PC-9 (cell line): ENCODE measurements around the gene LRP1B. TPM values are rescaled to one million over a fixed set of nuclear protein-coding genes. Genes with fewer than 3 reads are reported as not detected.

Source experiments
- BruUV-seq: library from RNA; stranded (reverse); fragments of 400-500 nt; replicated peaks from 2 replicates; lab custom pipeline; 2021; lab: Mats Ljungman, UMichigan
- CTCF ChIA-PET: fragments of 300-600 bp; sonication (Branson Sonifier 250); formaldehyde crosslinking; loops from one replicate; lab custom pipeline; 2022; ENCODE audit warnings: antibody characterized with exemption; lab: Charles Lee
- POLR2A ChIA-PET: fragments of 300-600 bp; sonication (Branson Sonifier 250); formaldehyde crosslinking; loops from one replicate; lab custom pipeline; 2022; ENCODE audit warnings: antibody characterized with exemption; ENCODE audit not compliant: unreplicated experiment; lab: Charles Lee
- DNase-seq, 2 experiments: peaks; one replicate each; pipeline versions ENCODE4 v3.0.0 to v3.0.0-alpha.2; 2015 to 2022; ENCODE audit warnings: mixed read lengths in 1 of 2
- H2AFZ ChIP-seq: fragments of 200-600 bp; sonication (generic); 2 replicates; pipeline ENCODE4 v1.8.1; 2017; ENCODE audit warnings: antibody characterized with exemption
- H3F3A ChIP-seq: fragments of 200-600 bp; sonication (generic); 2 replicates; pipeline ENCODE4 v1.8.1; 2017; ENCODE audit warnings: antibody characterized with exemption, mild to moderate bottlenecking, low read depth; ENCODE audit not compliant: insufficient read depth
- H3K27ac ChIP-seq: fragments of 200-600 bp; sonication (generic); 2 replicates; pipeline ENCODE4 v1.6.1; 2016; ENCODE audit warnings: mixed run types
- H3K27me3 ChIP-seq: fragments of 200-600 bp; sonication (generic); 2 replicates; pipeline ENCODE4 v1.6.1; 2016; ENCODE audit warnings: low read depth, mixed run types; ENCODE audit not compliant: insufficient read depth
- H3K36me3 ChIP-seq: fragments of 200-600 bp; sonication (generic); 2 replicates; pipeline ENCODE4 v1.6.1; 2016; ENCODE audit warnings: low read depth, mixed run types
- H3K4me1 ChIP-seq: fragments of 200-600 bp; sonication (generic); replicated peaks from 2 replicates; pipeline ENCODE4 v1.6.1; 2016; ENCODE audit warnings: mixed run types; ENCODE audit not compliant: insufficient read depth
- H3K4me2 ChIP-seq: fragments of 200-600 bp; sonication (generic); 2 replicates; pipeline ENCODE4 v1.6.1; 2017; ENCODE audit warnings: mixed run types
- H3K4me3 ChIP-seq: fragments of 200-600 bp; sonication (generic); 2 replicates; pipeline ENCODE4 v1.6.1; 2016; ENCODE audit warnings: mixed run types
- H3K79me2 ChIP-seq: fragments of 200-600 bp; sonication (generic); 2 replicates; pipeline ENCODE4 v1.6.1; 2017; ENCODE audit warnings: low read depth, mixed run types
- H3K9me2 ChIP-seq: fragments of 200-600 bp; sonication (generic); 2 replicates; pipeline ENCODE4 v1.8.1; 2017; ENCODE audit warnings: mild to moderate bottlenecking; ENCODE audit not compliant: insufficient read depth
- H3K9me3 ChIP-seq: fragments of 200-600 bp; sonication (generic); 2 replicates; pipeline ENCODE4 v1.8.1; 2016; ENCODE audit warnings: low read depth; ENCODE audit not compliant: insufficient read depth
- H4K20me1 ChIP-seq: fragments of 200-600 bp; sonication (generic); 2 replicates; pipeline ENCODE4 v1.8.1; 2017; ENCODE audit not compliant: insufficient read depth
- CTCF ChIP-seq: fragments of 200-600 bp; sonication (generic); conservative IDR thresholded peaks from 2 replicates; pipeline ENCODE4 v1.6.1; 2017; ENCODE audit warnings: mixed run types, antibody characterized with exemption, mild to moderate bottlenecking, moderate library complexity
- EZH2 ChIP-seq: fragments of 200-600 bp; sonication (generic); IDR thresholded peaks from 2 replicates; pipeline ENCODE4 v1.8.0; 2017; ENCODE audit warnings: antibody characterized with exemption, low read depth
- intact Hi-C: fragments of 100-400 bp; cut with micrococcal nuclease; formaldehyde crosslinking; loops from one replicate; pipeline ENCODE4 v1.10.0; 2022; ENCODE audit not compliant: unreplicated experiment
- total RNA-seq: library from RNA; stranded (reverse); gene quantifications from 2 replicates; pipeline ENCODE4 v1.2.3, GENCODE V29; 2021

Gene LRP1B
- total RNA-seq, 1 experiment from 2014 or later, result 1.7 TPM

DNA sequence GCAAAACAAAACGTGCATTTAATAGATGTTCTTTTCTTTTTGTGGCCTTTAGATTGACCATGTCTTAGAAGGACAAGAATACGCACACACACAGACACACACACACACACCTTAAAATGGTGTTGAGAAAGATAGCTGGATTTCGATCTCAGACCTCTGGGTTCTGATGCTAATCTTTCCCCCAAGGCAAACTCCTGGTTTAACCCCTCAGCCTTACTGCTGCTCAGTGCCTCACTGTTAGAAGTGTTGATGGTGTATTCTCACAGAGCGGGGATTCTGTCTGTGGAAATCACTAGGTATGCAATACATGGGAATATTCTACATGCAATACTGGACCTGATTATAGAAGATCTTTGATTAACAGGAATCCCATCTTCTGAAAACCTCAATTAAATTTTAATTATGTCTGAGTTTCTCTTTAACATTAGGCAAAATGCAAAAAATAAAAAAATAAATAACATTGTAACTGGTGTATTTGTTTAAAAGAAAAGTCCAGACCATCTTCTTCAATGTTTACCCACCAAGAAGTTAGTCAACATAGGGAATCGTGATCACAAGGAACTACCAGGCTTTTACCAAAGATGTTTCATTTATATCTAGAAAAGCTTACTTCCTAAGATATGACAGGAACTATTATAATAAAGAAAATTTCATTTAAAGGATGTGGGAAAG, 613.5 kb downstream of the LRP1B start:
- no TSS peak for BruUV-seq
- no peaks in the 10 kb centered on the region for H3K9me3 ChIP-seq
- no peak overlapping the region for H3K4me2 ChIP-seq
- H3K36me3 ChIP-seq, result no peaks in the 10 kb centered on the region
- no peaks in the 10 kb centered on the region for H4K20me1 ChIP-seq
- no peak overlapping the region for H2AFZ ChIP-seq
- TF ChIP-seq EZH2 (no peak), CTCF (no peak)
- H3K27me3 ChIP-seq, result no peaks in the 10 kb centered on the region
- H3K27ac ChIP-seq, result no peak overlapping the region
- CTCF ChIA-PET, result no interaction called here
- no peak overlapping the region for H3K4me3 ChIP-seq
- intact Hi-C loops, result no loop called here
- H3K4me1 ChIP-seq, result no peaks in the 10 kb centered on the region
- no peaks in the 10 kb centered on the region for H3K79me2 ChIP-seq
- no peaks in the 10 kb centered on the region for H3F3A ChIP-seq
- no peaks in the 10 kb centered on the region for H3K9me2 ChIP-seq
- no peak for DNase-seq
- POLR2A ChIA-PET, result no interaction called here

GRCh38 chr2:141515931-141516330, 614.9 kb downstream of the LRP1B start:
- no peak for DNase-seq
- TF ChIP-seq EZH2, result no peak
- TF ChIP-seq CTCF, result no peak
- ChIA-PET POLR2A (no interaction called here), CTCF (no interaction called here)
- Histone ChIP-seq H3K4me2 (no peak overlapping the region), H3K4me3 (no peak overlapping the region), H2AFZ (no peak overlapping the region), H4K20me1 (no peaks in the 10 kb centered on the region), H3F3A (no peaks in the 10 kb centered on the region), H3K27me3 (no peaks in the 10 kb centered on the region), H3K79me2 (no peaks in the 10 kb centered on the region), H3K9me2 (no peaks in the 10 kb centered on the region), H3K27ac (no peak overlapping the region), H3K4me1 (no peaks in the 10 kb centered on the region), H3K9me3 (no peaks in the 10 kb centered on the region), H3K36me3 (no peaks in the 10 kb centered on the region)
- intact Hi-C loops, result no loop called here
- BruUV-seq, result no TSS peak

DNA sequence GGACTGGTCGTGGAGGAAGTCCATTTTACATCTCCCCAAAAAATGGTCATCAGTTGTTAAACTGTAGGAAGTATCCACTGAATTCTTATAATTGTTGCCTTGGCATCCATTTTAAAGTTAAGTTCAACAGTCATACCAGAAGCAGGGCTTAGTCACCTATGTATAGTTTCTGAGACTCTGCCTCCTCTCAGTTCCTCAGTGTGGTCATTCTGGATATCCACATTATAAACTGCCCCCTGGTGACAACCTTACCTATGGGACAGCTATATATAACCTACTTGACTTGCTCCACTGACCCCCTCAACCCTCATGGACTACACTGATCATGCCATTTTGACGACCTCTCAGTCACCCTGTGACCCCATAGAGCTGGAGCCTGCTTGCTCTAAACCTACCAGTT, 617.0 kb downstream of the LRP1B start:
- Histone ChIP-seq H3K36me3 (no peaks in the 10 kb centered on the region), H2AFZ (no peak overlapping the region), H4K20me1 (no peaks in the 10 kb centered on the region), H3K4me3 (no peak overlapping the region), H3K79me2 (no peaks in the 10 kb centered on the region), H3K9me3 (no peaks in the 10 kb centered on the region), H3K9me2 (no peaks in the 10 kb centered on the region), H3K27me3 (no peaks in the 10 kb centered on the region), H3F3A (no peaks in the 10 kb centered on the region), H3K4me2 (no peak overlapping the region), H3K27ac (no peak overlapping the region), H3K4me1 (no peaks in the 10 kb centered on the region)
- intact Hi-C loops, result no loop called here
- POLR2A ChIA-PET, result no interaction called here
- TF ChIP-seq EZH2 (no peak), CTCF (no peak)
- CTCF ChIA-PET, result no interaction called here
- DNase-seq, result no peak
- no TSS peak for BruUV-seq
